DND-41 (cell line): ENCODE results near the gene ARL16.
"Not testable (repeated sequence)": the region's sequence is repeated elsewhere in the genome, so short reads cannot be mapped to it uniquely, and the experiment has no call there.

Source experiments
- ATAC-seq: fragments of 200-7000 bp; cut with Tn5 transposase; 3 replicates; pipeline ENCODE4 v1.9.1; 2021; ENCODE audit warnings: low read depth; ENCODE audit not compliant: insufficient read depth
- DNase-seq: peaks from one replicate; pipeline ENCODE4 v3.0.0-alpha.2; 2020
- H2AFZ ChIP-seq: 2 replicates; pipeline ENCODE4 v1.6.0; 2012; ENCODE audit warnings: low read depth, low read length
- H3K27ac ChIP-seq: 2 replicates; pipeline ENCODE4 v1.5.1; 2012; ENCODE audit warnings: low read length, inconsistent platforms
- H3K27me3 ChIP-seq: fragments of 200-600 bp; sonication (generic); 2 replicates; pipeline ENCODE4 v1.6.0; 2012; ENCODE audit warnings: low read length, mild to moderate bottlenecking, inconsistent platforms; ENCODE audit not compliant: insufficient read depth, poor library complexity
- H3K36me3 ChIP-seq: 2 replicates; pipeline ENCODE4 v1.5.1; 2012; ENCODE audit warnings: low read length, inconsistent platforms; ENCODE audit not compliant: insufficient read depth
- H3K4me1 ChIP-seq: 2 replicates; pipeline ENCODE4 v1.5.1; 2012; ENCODE audit warnings: mild to moderate bottlenecking, low read length; ENCODE audit not compliant: insufficient read depth
- H3K4me2 ChIP-seq: 2 replicates; pipeline ENCODE4 v1.6.0; 2012; ENCODE audit warnings: mild to moderate bottlenecking, moderate library complexity, low read length, inconsistent platforms; ENCODE audit not compliant: insufficient read depth
- H3K4me3 ChIP-seq, 2 experiments: fragments of 200-600 bp in 1 of 2; shearing (Covaris generic) in 1 of 2; 2 replicates each; pipeline ENCODE4 v1.5.1; 2012 to 2016; ENCODE audit warnings: inconsistent platforms in 2 of 2, low read length in 2 of 2, mild to moderate bottlenecking in 2 of 2, low read depth in 1 of 2, moderate library complexity in 1 of 2
- H3K79me2 ChIP-seq: 2 replicates; pipeline ENCODE4 v1.6.0; 2012; ENCODE audit warnings: low read length, inconsistent platforms; ENCODE audit not compliant: insufficient read depth
- H3K9ac ChIP-seq: 2 replicates; pipeline ENCODE4 v1.6.0; 2012; ENCODE audit warnings: low read depth, mild to moderate bottlenecking, inconsistent platforms, low read length, moderate library complexity
- H3K9me3 ChIP-seq: 2 replicates; pipeline ENCODE4 v1.5.1; 2012; ENCODE audit warnings: low read length, moderate library complexity, mild to moderate bottlenecking, inconsistent platforms; ENCODE audit not compliant: insufficient read depth, severe bottlenecking
- H4K20me1 ChIP-seq: 2 replicates; pipeline ENCODE4 v1.6.0; 2012; ENCODE audit warnings: low read length; ENCODE audit not compliant: insufficient read depth
- CTCF ChIP-seq: IDR thresholded peaks from 2 replicates; pipeline ENCODE4 v1.5.1; 2012; ENCODE audit warnings: borderline replicate concordance, low read length, moderate library complexity, mild to moderate bottlenecking; ENCODE audit not compliant: poor library complexity, severe bottlenecking; ENCODE audit errors: extremely low read depth
- EZH2 ChIP-seq: IDR thresholded peaks from 3 replicates; pipeline ENCODE4 v1.6.1; 2012; ENCODE audit warnings: borderline replicate concordance, low read depth, mild to moderate bottlenecking, moderate library complexity, low read length, inconsistent platforms; ENCODE audit not compliant: severe bottlenecking

The ARL16 gene

GRCh38 chr17:81680150-81680549 is 3.4 kb downstream of the ARL16 start:
- H3K79me2 ChIP-seq, result peaks cover 45% of the 10 kb centered on the region
- H3K4me3 ChIP-seq, result no peak overlapping the region
- no peak overlapping the region for H2AFZ ChIP-seq
- no peak for TF ChIP-seq EZH2
- TF ChIP-seq CTCF, result no peak
- peaks cover 26% of the 10 kb centered on the region for H3K4me1 ChIP-seq
- DNase-seq, result no peak
- H3K36me3 ChIP-seq, result peaks cover 28% of the 10 kb centered on the region
- H3K9ac ChIP-seq, result no peak overlapping the region
- ATAC-seq, result no peak
- H3K27me3 ChIP-seq, result no peaks in the 10 kb centered on the region
- no peaks in the 10 kb centered on the region for H3K9me3 ChIP-seq
- no peak overlapping the region for H3K4me2 ChIP-seq
- H4K20me1 ChIP-seq, result peaks cover 22% of the 10 kb centered on the region
- H3K27ac ChIP-seq, result no peak overlapping the region

GRCh38 chr17:81676906-81677305 is 6.7 kb downstream of the ARL16 start:
- H3K27me3 ChIP-seq, result no peaks in the 10 kb centered on the region
- no peak overlapping the region for H2AFZ ChIP-seq
- peaks cover 18% of the 10 kb centered on the region; the same call in 1 of the 2 replicates for H4K20me1 ChIP-seq
- DNase-seq (no peak), ATAC-seq (0 out of 3 replicates have a peak, but pooled peaks have one; percentile 12)
- no peak overlapping the region for H3K27ac ChIP-seq
- H3K4me2 ChIP-seq, result no peak overlapping the region
- H3K79me2 ChIP-seq, result peaks cover 15% of the 10 kb centered on the region
- H3K4me1 ChIP-seq, result peaks cover 6% of the 10 kb centered on the region; the same call in 1 of the 2 replicates
- no peak for TF ChIP-seq CTCF
- no peak for TF ChIP-seq EZH2
- no peak overlapping the region for H3K4me3 ChIP-seq
- peaks cover 43% of the 10 kb centered on the region for H3K36me3 ChIP-seq
- H3K9ac ChIP-seq, result no peak overlapping the region
- H3K9me3 ChIP-seq, result no peaks in the 10 kb centered on the region

- not testable (repeated sequence) for H3K4me3 ChIP-seq, H3K4me2 ChIP-seq
- H3K36me3 ChIP-seq, result peaks cover 44% of the 10 kb centered on the region
Measured at GRCh38 chr17:81675515-81676221, 7.9 kb downstream of the ARL16 start.

More at GRCh38 chr17:81675515-81676221, 7.9 kb downstream of the ARL16 start:
- peak; percentile 50 for TF ChIP-seq CTCF
- H3K27ac ChIP-seq, H3K27me3 ChIP-seq, H3K79me2 ChIP-seq, H3K9me3 ChIP-seq, H3K4me1 ChIP-seq, ATAC-seq, H2AFZ ChIP-seq, H3K9ac ChIP-seq: not testable (repeated sequence)
- peak; percentile 40 for DNase-seq
- H4K20me1 ChIP-seq, result peaks cover 13% of the 10 kb centered on the region; the same call in 1 of the 2 replicates
